ENCODE data around the gene BBS2. TPM values are rescaled to one million over a fixed set of nuclear protein-coding genes. Genes with fewer than 3 reads are reported as not detected.

Gene BBS2, protein sequence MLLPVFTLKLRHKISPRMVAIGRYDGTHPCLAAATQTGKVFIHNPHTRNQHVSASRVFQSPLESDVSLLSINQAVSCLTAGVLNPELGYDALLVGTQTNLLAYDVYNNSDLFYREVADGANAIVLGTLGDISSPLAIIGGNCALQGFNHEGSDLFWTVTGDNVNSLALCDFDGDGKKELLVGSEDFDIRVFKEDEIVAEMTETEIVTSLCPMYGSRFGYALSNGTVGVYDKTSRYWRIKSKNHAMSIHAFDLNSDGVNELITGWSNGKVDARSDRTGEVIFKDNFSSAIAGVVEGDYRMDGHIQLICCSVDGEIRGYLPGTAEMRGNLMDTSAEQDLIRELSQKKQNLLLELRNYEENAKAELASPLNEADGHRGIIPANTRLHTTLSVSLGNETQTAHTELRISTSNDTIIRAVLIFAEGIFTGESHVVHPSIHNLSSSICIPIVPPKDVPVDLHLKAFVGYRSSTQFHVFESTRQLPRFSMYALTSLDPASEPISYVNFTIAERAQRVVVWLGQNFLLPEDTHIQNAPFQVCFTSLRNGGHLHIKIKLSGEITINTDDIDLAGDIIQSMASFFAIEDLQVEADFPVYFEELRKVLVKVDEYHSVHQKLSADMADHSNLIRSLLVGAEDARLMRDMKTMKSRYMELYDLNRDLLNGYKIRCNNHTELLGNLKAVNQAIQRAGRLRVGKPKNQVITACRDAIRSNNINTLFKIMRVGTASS
- total RNA-seq (10 to 100 TPM; 37.7 to 75.9 (median 60.1) TPM), polyA plus RNA-seq (10 to 100 TPM; 11.7 to 33.0 TPM)
- long read RNA-seq, donor 1, transcript BBS2-201 (17 exons, 2,963 nt), result major isoform, 48 of 68 reads
- long read RNA-seq, donor 1, partial matches to known transcripts, result 3 of 68 reads
- long read RNA-seq, donor 1, other reads (novel, unspliced or antisense), result 17 of 68 reads
- long read RNA-seq, donor 2, transcript BBS2-201 (17 exons, 2,963 nt), result major isoform, 80 of 103 reads
- long read RNA-seq, donor 2, partial matches to known transcripts, result 3 of 103 reads
- long read RNA-seq, donor 2, other reads (novel, unspliced or antisense), result 20 of 103 reads
- long read RNA-seq, donor 3, transcript BBS2-201 (17 exons, 2,963 nt), result major isoform, 149 of 193 reads
- long read RNA-seq, donor 3, partial matches to known transcripts, result 14 of 193 reads
- long read RNA-seq, donor 3, other reads (novel, unspliced or antisense), result 30 of 193 reads

DNA sequence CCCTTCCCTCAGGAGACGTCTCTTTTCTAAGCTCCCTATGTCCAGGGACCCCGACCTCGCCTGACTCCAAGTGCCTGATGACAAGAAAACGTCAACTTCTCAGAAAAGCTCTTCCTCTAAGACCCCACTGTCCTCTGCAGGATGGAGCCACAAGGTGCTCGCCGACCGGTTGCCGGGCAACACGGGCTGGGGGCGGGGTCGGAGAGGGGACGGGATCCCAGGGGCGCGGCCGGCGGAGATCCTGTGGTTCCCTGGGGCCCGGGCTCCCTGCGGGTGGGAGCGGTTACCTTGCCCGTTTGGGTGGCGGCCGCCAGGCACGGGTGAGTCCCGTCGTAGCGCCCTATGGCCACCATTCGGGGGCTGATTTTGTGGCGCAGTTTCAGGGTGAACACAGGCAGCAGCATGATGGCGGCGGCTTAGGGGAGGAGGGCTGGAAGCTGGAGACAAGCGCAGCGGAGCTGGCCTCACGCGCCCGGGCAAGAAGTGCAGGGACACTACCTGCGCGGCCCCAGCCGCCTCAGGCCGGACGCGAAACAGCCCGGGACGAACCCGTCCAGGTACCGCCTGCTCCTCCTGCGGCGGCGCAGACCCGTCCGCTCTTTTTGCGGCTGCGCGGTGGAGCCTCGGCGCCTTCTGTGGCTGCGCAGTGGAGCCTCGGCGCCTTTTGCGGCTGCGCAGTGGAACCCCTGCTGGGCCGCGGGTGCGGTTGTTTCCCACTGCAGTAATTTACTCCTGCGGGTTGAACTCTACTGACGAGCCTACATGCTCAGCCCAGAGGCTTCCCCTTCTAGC, at the start of gene BBS2:
Gene BBS2 (minus strand): TSS at position 566 of the 792 bp plus-strand sequence. CDS start 162 bp downstream, at position 404.
- peaks cover 0 to 56% (median 38%) of the 10 kb centered on the region in 9 donors for H3K4me1 ChIP-seq
- no peaks in the 10 kb centered on the region for H3K27me3 ChIP-seq
- WGBS, 2 donors, result 0 to 1% methylated on average over 65 of the region's 65 CpGs
- peak within 1 kb of the TSS; percentile 71 to 99 (median 92) for H3K4me3 ChIP-seq
- H3K9me3 ChIP-seq, result no peaks in the 10 kb centered on the region
- peak; percentile 90 to 94 for DNase-seq
- ATAC-seq, result peak; percentile 96 to 99 (median 98)
- TF ChIP-seq, protein P1, sequence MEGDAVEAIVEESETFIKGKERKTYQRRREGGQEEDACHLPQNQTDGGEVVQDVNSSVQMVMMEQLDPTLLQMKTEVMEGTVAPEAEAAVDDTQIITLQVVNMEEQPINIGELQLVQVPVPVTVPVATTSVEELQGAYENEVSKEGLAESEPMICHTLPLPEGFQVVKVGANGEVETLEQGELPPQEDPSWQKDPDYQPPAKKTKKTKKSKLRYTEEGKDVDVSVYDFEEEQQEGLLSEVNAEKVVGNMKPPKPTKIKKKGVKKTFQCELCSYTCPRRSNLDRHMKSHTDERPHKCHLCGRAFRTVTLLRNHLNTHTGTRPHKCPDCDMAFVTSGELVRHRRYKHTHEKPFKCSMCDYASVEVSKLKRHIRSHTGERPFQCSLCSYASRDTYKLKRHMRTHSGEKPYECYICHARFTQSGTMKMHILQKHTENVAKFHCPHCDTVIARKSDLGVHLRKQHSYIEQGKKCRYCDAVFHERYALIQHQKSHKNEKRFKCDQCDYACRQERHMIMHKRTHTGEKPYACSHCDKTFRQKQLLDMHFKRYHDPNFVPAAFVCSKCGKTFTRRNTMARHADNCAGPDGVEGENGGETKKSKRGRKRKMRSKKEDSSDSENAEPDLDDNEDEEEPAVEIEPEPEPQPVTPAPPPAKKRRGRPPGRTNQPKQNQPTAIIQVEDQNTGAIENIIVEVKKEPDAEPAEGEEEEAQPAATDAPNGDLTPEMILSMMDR (IDR thresholded peaks at IDR 0.05), result peak in 1 of 9 donors; percentile 14
- H3K27ac ChIP-seq, result peak within 1 kb of the TSS; percentile 35 to 94 (median 90)
- H3K36me3 ChIP-seq, result no peaks in the 10 kb centered on the region
- intact Hi-C loops (cut with DNase I), result loop anchor here in 7 of 10 donors (5.0 to 10.0 kb wide), 4 partner anchors 75 to 185 kb away; no protein-coding TSS in a partner anchor

DNA sequence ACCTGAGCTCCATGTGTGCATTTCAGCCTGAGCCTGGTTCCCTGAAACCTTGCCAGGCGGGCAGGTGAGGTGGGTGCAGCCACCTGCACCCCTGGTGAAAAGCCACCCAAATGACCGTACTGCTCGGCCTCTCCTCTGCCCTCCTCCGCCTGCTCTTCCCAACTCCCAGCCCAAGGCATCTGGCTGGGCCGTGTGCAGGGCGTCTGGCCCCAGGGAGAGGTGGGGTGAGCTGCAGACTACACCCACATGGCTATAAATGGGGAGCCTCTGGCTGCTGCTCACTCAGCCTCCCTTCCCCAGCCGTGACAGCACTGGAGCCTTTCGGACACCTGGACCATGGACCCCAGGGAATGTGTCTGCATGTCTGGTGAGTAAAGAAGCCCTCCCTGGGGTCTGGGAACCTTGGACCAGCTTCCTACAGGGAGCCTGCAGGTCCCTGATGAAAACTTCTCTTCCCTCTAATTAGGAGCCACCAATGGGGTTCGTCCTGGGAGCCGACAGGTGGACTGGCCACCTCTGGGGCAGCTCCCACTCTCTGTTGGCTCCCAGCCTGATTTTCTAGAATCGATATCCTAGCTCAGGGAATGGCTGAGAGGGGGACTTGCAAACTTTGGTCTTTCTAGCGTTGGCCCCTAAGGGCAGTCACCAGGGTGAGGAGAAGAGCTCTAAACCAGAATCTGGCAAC, 45.1 kb upstream of the BBS2 start, which contains the start of gene MT4:
Gene MT4 (plus strand): TSS at position 281 of the 685 bp plus-strand sequence. CDS start 56 bp downstream, at position 337.
- no peaks in the 10 kb centered on the region for H3K4me1 ChIP-seq
- H3K4me3 ChIP-seq, result no peak within 1 kb of the TSS
- intact Hi-C loops (cut with DNase I), result no loop called here
- H3K9me3 ChIP-seq, result no peaks in the 10 kb centered on the region
- DNase-seq (no peak), ATAC-seq (no peak)
- TF ChIP-seq, protein P1 (IDR thresholded peaks at IDR 0.05), result no peak
- no peak within 1 kb of the TSS for H3K27ac ChIP-seq
- no peaks in the 10 kb centered on the region for H3K36me3 ChIP-seq
- WGBS, 2 donors, result 75 to 79% methylated on average over 12 of the region's 12 CpGs
- peaks cover 0 to 22% (median 6%) of the 10 kb centered on the region in 7 donors for H3K27me3 ChIP-seq

DNA sequence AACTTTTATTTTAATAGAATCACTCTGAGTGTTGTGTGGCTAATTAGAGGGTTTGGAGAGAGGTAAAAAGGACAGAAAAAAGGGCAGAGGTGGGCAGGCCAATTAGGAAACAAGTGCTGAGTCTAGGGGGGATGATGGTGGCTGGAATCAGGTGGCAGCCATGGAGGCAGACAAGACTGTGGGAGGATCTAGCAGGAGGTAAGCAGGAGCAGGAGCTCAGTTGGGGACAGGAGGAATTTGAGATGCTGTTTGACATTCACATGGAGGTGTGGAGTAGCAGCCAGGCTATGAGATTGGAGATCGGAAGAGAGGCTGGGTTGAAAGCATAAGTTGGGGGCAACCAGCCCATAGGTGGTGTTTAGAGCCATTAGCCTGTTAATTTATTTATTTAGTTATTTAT, 41.3 kb upstream of the BBS2 start:
- WGBS, 2 donors, result 83 to 86% methylated on average over 1 of the region's 1 CpG
- Histone ChIP-seq H3K4me1 (no peaks in the 10 kb centered on the region), H3K9me3 (no peaks in the 10 kb centered on the region), H3K36me3 (no peaks in the 10 kb centered on the region), H3K4me3 (no peak overlapping the region), H3K27ac (no peak overlapping the region), H3K27me3 (peaks cover 0 to 22% (median 9%) of the 10 kb centered on the region in 7 donors)
- DNase-seq (no peak), ATAC-seq (no peak)
- intact Hi-C loops (cut with DNase I), result no loop called here
- TF ChIP-seq, protein P1 (IDR thresholded peaks at IDR 0.05), result no peak

Data from heart right ventricle (tissue), 16 donors.